ENCODE results near the gene ATP2B3. TPM values are rescaled to one million over a fixed set of nuclear protein-coding genes. Genes with fewer than 3 reads are reported as not detected.

ATP2B3 gene
- total RNA-seq, 2 donors from 2014 or later = not detected

- H3K9me3 ChIP-seq = no peaks in the 10 kb centered on the region
- no peaks in the 10 kb centered on the region for H3K36me3 ChIP-seq
- no peak overlapping the region for H3K27ac ChIP-seq
- H3K4me3 ChIP-seq = no peak overlapping the region
- H3K4me1 ChIP-seq = no peaks in the 10 kb centered on the region
- no peak for DNase-seq (ENCODE audit: low spot score)
- TF ChIP-seq CTCF (IDR thresholded peaks at IDR 0.05) = no peak
- H3K27me3 ChIP-seq = peaks cover 0 to 18% of the 10 kb centered on the region in 2 donors
Observed at GRCh38 chrX:153522259-153522658, 4.8 kb downstream of the ATP2B3 start.

- Histone ChIP-seq H3K4me1 (no peaks in the 10 kb centered on the region), H3K36me3 (no peaks in the 10 kb centered on the region), H3K4me3 (no peak overlapping the region), H3K27ac (no peak overlapping the region), H3K9me3 (no peaks in the 10 kb centered on the region), H3K27me3 (peaks cover 0 to 15% of the 10 kb centered on the region in 2 donors)
- no peak for DNase-seq (ENCODE audit: low spot score)
- TF ChIP-seq CTCF (IDR thresholded peaks at IDR 0.05) = no peak
Observed at GRCh38 chrX:153523269-153523668, 5.8 kb downstream of the ATP2B3 start.

GRCh38 chrX:153524234-153524633, 6.8 kb downstream of the ATP2B3 start:
- Histone ChIP-seq H3K4me1 (no peaks in the 10 kb centered on the region), H3K36me3 (no peaks in the 10 kb centered on the region), H3K4me3 (no peak overlapping the region), H3K9me3 (no peaks in the 10 kb centered on the region), H3K27ac (no peak overlapping the region), H3K27me3 (peaks cover 0 to 6% of the 10 kb centered on the region in 2 donors)
- DNase-seq (ENCODE audit: low spot score) = no peak
- no peak for TF ChIP-seq CTCF (IDR thresholded peaks at IDR 0.05)

GRCh38 chrX:153525451-153525850, 8.0 kb downstream of the ATP2B3 start:
- TF ChIP-seq CTCF (IDR thresholded peaks at IDR 0.05) = no peak
- Histone ChIP-seq H3K27ac (no peak overlapping the region), H3K4me3 (no peak overlapping the region), H3K9me3 (no peaks in the 10 kb centered on the region), H3K36me3 (no peaks in the 10 kb centered on the region), H3K27me3 (no peaks in the 10 kb centered on the region), H3K4me1 (no peaks in the 10 kb centered on the region)
- no peak for DNase-seq (ENCODE audit: low spot score)

GRCh38 chrX:153526042-153526441, 8.6 kb downstream of the ATP2B3 start:
- no peaks in the 10 kb centered on the region for H3K36me3 ChIP-seq
- no peak for TF ChIP-seq CTCF (IDR thresholded peaks at IDR 0.05)
- H3K4me3 ChIP-seq = no peak overlapping the region
- DNase-seq (ENCODE audit: low spot score) = no peak
- H3K27me3 ChIP-seq = no peaks in the 10 kb centered on the region
- H3K27ac ChIP-seq = no peak overlapping the region
- H3K4me1 ChIP-seq = no peaks in the 10 kb centered on the region
- no peaks in the 10 kb centered on the region for H3K9me3 ChIP-seq

GRCh38 chrX:153526801-153527200, 9.4 kb downstream of the ATP2B3 start:
- H3K27ac ChIP-seq = no peak overlapping the region
- H3K36me3 ChIP-seq = no peaks in the 10 kb centered on the region
- no peaks in the 10 kb centered on the region for H3K27me3 ChIP-seq
- H3K4me3 ChIP-seq = no peak overlapping the region
- no peak for TF ChIP-seq CTCF (IDR thresholded peaks at IDR 0.05)
- no peaks in the 10 kb centered on the region for H3K4me1 ChIP-seq
- H3K9me3 ChIP-seq = no peaks in the 10 kb centered on the region
- no peak for DNase-seq (ENCODE audit: low spot score)
